K562 (cell line): ENCODE data around the gene TBC1D2B. TPM values are rescaled to one million over a fixed set of nuclear protein-coding genes. Genes with fewer than 3 reads are reported as not detected.

Experiments
- ADNP ChIP-seq: fragments of 200-800 bp; sonication (Bioruptor generic); IDR thresholded peaks from 2 replicates; pipeline ENCODE4 v1.6.1; 2016; ENCODE audit warnings: missing genetic modification characterization, missing compliant biosample characterization
- DEAF1 ChIP-seq: fragments of 450-650 bp; formaldehyde crosslinking; IDR thresholded peaks from 2 replicates; pipeline ENCODE4 v1.4.0; 2020; ENCODE audit warnings: mild to moderate bottlenecking, moderate library complexity
- FOS ChIP-seq: IDR thresholded peaks from 3 replicates; pipeline ENCODE4 v1.6.1; 2011; ENCODE audit not compliant: insufficient read length; ENCODE audit errors: extremely low read depth
- HCFC1 ChIP-seq: IDR thresholded peaks from 2 replicates; pipeline ENCODE4 v1.6.1; 2012; ENCODE audit warnings: low read depth, low read length, improper control_type of control experiment
- KLF13 ChIP-seq: fragments of 450-650 bp; IDR thresholded peaks from 2 replicates; pipeline ENCODE4 v1.6.1; 2016; ENCODE audit warnings: missing genetic modification characterization, low read depth, mild to moderate bottlenecking, missing compliant biosample characterization, moderate library complexity, borderline replicate concordance
- MCM5 ChIP-seq: fragments of 450-650 bp; IDR thresholded peaks from 2 replicates; pipeline ENCODE4 v1.6.1; 2016; ENCODE audit warnings: low read depth
- OTX1 ChIP-seq: fragments of 450-650 bp; formaldehyde crosslinking; IDR thresholded peaks from 2 replicates; pipeline ENCODE4 v1.4.0; 2022; ENCODE audit warnings: mild to moderate bottlenecking
- PURB ChIP-seq: sonication (generic); formaldehyde crosslinking; IDR thresholded peaks from 2 replicates; pipeline ENCODE4 v1.9.0; 2021; ENCODE audit warnings: low read depth, mild to moderate bottlenecking, missing genetic modification reagents
- RCOR1 ChIP-seq, 2 experiments: IDR thresholded peaks; 2 replicates each; pipeline ENCODE4 v1.6.1; 2012; ENCODE audit warnings: low read depth in 2 of 2, low read length in 2 of 2, borderline replicate concordance in 1 of 2, improper control_type of control experiment in 1 of 2
- TCF7 ChIP-seq: sonication (generic); IDR thresholded peaks from 2 replicates; pipeline ENCODE4 v1.6.1; 2016; ENCODE audit warnings: antibody characterized with exemption, borderline replicate concordance
- ZC3H8 ChIP-seq: fragments of 450-650 bp; IDR thresholded peaks from 2 replicates; pipeline ENCODE4 v1.6.1; 2017
- ZHX1 ChIP-seq: fragments of 150-350 bp; conservative IDR thresholded peaks from 2 replicates; pipeline ENCODE4 v1.6.1; 2014; ENCODE audit warnings: low read length
- ZNF175 ChIP-seq: fragments of 200-800 bp; sonication (Bioruptor generic); IDR thresholded peaks from 2 replicates; pipeline ENCODE4 v1.6.1; 2016; ENCODE audit warnings: low read depth, mild to moderate bottlenecking, missing genetic modification characterization, missing compliant biosample characterization
- ZNF431 ChIP-seq: sonication (generic); formaldehyde crosslinking; IDR thresholded peaks from 2 replicates; pipeline ENCODE4 v1.8.0; 2022; ENCODE audit warnings: mild to moderate bottlenecking, missing genetic modification reagents
- ZNF436 ChIP-seq: fragments of 250-450, 450-650 bp; sonication (Bioruptor Pico); formaldehyde crosslinking; IDR thresholded peaks from 2 replicates; pipeline ENCODE4 v1.7.0; 2020; ENCODE audit warnings: mild to moderate bottlenecking
- ZNF449 ChIP-seq: fragments of 250-450 bp; sonication (Bioruptor Pico); IDR thresholded peaks from 2 replicates; pipeline ENCODE4 v1.8.0; 2022; ENCODE audit warnings: moderate library complexity, mild to moderate bottlenecking, inconsistent platforms
- polyA plus RNA-seq, 8 experiments: library from polyadenylated mRNA; depleted of rRNA in 4 of 8; stranded (reverse) in 5 of 8; unstranded in 3 of 8; fragments of >200 nt; fragmentation: Nextera tagmentation in 2 of 8; fragmentation: Illumina TruSeq in 1 of 8; extraction: Ambion mirVana in 2 of 8; extraction: Trizol in 1 of 8; gene quantifications; 2 replicates each; pipeline versions ENCODE4 v1.2.1 to v1.2.3, GENCODE V29; 2011 to 2014; ENCODE audit warnings: inconsistent platforms in 1 of 8, missing spikeins in 1 of 8
- total RNA-seq, 7 experiments: library from RNA; depleted of rRNA in 6 of 7; stranded (reverse); fragments of >200 nt in 6 of 7; fragmentation: Illumina TruSeq in 2 of 7; extraction: Trizol in 2 of 7; gene quantifications; 2 replicates each; pipeline versions ENCODE4 v1.2.1 to v1.2.3, GENCODE V29; 2011 to 2021; ENCODE audit warnings: low replicate concordance in 1 of 7
- TF ChIP-seq, protein P1 (sequence below): fragments of 450-650 bp; IDR thresholded peaks from 2 replicates; pipeline ENCODE4 v1.6.1; 2017; ENCODE audit warnings: antibody characterized with exemption
- TF ChIP-seq, protein P2 (sequence below), 3 experiments: IDR thresholded peaks in 2 of 3; conservative IDR thresholded peaks in 1 of 3; 2 replicates each; pipeline ENCODE4 v1.5.1; 2011 to 2012; ENCODE audit warnings: low read length in 3 of 3, mild to moderate bottlenecking in 3 of 3, control low read depth in 2 of 3, improper control_type of control experiment in 1 of 3, inconsistent platforms in 1 of 3, low read depth in 1 of 3, mixed read lengths in 1 of 3, moderate library complexity in 1 of 3; ENCODE audit not compliant: insufficient read depth in 2 of 3

TBC1D2B gene
- total and polyA plus RNA-seq, 9 of the 15 experiments (the other 6 are each of a cell fraction or from before 2014, with no cell fraction given) = 0.15 to 16.3 (median 8.9) TPM

GRCh38 chr15:78108300-78109084 is 31.0 kb upstream of the TBC1D2B start (continued):
- TF ChIP-seq, protein P1, sequence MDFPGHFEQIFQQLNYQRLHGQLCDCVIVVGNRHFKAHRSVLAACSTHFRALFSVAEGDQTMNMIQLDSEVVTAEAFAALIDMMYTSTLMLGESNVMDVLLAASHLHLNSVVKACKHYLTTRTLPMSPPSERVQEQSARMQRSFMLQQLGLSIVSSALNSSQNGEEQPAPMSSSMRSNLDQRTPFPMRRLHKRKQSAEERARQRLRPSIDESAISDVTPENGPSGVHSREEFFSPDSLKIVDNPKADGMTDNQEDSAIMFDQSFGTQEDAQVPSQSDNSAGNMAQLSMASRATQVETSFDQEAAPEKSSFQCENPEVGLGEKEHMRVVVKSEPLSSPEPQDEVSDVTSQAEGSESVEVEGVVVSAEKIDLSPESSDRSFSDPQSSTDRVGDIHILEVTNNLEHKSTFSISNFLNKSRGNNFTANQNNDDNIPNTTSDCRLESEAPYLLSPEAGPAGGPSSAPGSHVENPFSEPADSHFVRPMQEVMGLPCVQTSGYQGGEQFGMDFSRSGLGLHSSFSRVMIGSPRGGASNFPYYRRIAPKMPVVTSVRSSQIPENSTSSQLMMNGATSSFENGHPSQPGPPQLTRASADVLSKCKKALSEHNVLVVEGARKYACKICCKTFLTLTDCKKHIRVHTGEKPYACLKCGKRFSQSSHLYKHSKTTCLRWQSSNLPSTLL = no peak
- TF ChIP-seq MCM5 (no peak), ZNF449 (CRISPR knock-in tag) (no peak), PURB (CRISPR knock-in tag) (no peak), OTX1 (CRISPR knock-in tag) (no peak), ZNF175 (no peak), RCOR1 (IDR thresholded peaks at IDR 0.05; ENCODE audit: borderline replicate concordance in 1 of 2, low read depth in 2 of 2, low read length in 2 of 2) (0 out of 4 replicates have a peak, but pooled peaks of 1 of the 2 experiments have one; percentile 9), ADNP (tag) (no peak), ZNF431 (CRISPR knock-in tag) (no peak), TCF7 (no peak), ZHX1 (no peak), FOS (no peak), DEAF1 (CRISPR knock-in tag) (peak; percentile 66), HCFC1 (0 out of 2 replicates have a peak, but pooled peaks have one; percentile 12), ZNF436 (no peak), ZC3H8 (no peak), KLF13 (tag) (no peak)
- TF ChIP-seq, protein P2, sequence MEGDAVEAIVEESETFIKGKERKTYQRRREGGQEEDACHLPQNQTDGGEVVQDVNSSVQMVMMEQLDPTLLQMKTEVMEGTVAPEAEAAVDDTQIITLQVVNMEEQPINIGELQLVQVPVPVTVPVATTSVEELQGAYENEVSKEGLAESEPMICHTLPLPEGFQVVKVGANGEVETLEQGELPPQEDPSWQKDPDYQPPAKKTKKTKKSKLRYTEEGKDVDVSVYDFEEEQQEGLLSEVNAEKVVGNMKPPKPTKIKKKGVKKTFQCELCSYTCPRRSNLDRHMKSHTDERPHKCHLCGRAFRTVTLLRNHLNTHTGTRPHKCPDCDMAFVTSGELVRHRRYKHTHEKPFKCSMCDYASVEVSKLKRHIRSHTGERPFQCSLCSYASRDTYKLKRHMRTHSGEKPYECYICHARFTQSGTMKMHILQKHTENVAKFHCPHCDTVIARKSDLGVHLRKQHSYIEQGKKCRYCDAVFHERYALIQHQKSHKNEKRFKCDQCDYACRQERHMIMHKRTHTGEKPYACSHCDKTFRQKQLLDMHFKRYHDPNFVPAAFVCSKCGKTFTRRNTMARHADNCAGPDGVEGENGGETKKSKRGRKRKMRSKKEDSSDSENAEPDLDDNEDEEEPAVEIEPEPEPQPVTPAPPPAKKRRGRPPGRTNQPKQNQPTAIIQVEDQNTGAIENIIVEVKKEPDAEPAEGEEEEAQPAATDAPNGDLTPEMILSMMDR (IDR thresholded peaks at IDR 0.05 in 2 of 3, conservative IDR thresholded peaks at IDR 0.05 in 1 of 3; ENCODE audit: insufficient read depth in 2 of 3, low read depth in 1 of 3, low read length in 3 of 3) = peak; percentile 86 to 97 (median 89)
